HFFc6 (cell line): ENCODE data around the gene GUF1. TPM values are rescaled to one million over a fixed set of nuclear protein-coding genes. Genes with fewer than 3 reads are reported as not detected.
"Not testable (repeated sequence)": the region's sequence is repeated elsewhere in the genome, so short reads cannot be mapped to it uniquely, and the experiment has no call there.

Source experiments
- DNase-seq: peaks from one replicate; pipeline ENCODE4 v3.0.0-alpha.2; 2018
- H3K27ac Mint-ChIP-seq: 2 replicates; pipeline ENCODE4 v1.8.0; 2020; ENCODE audit warnings: mild to moderate bottlenecking, mixed read lengths
- H3K27me3 Mint-ChIP-seq: 2 replicates; pipeline ENCODE4 v1.8.0; 2021; ENCODE audit warnings: mild to moderate bottlenecking, moderate library complexity, mixed read lengths; ENCODE audit not compliant: insufficient read depth
- H3K36me3 Mint-ChIP-seq: 2 replicates; pipeline ENCODE4 v1.8.0; 2021; ENCODE audit warnings: low read depth, mixed read lengths
- H3K4me1 Mint-ChIP-seq: 2 replicates; pipeline ENCODE4 v1.8.0; 2020; ENCODE audit warnings: low read depth, mixed read lengths
- H3K4me3 Mint-ChIP-seq: 2 replicates; pipeline ENCODE4 v1.8.0; 2020; ENCODE audit warnings: mild to moderate bottlenecking, moderate library complexity, mixed read lengths
- H3K9me3 Mint-ChIP-seq: 2 replicates; pipeline ENCODE4 v1.8.0; 2020; ENCODE audit warnings: mild to moderate bottlenecking, mixed read lengths
- total RNA-seq, 6 experiments: library from RNA; stranded (reverse); fragmentation: NEBNext Ultra II Directional; extraction: Animal tissue kit (Norgen Biotek cat#: 25700); gene quantifications; 2 replicates in 1 of 6; 3 replicates in 5 of 6; pipeline ENCODE4 v1.2.3, GENCODE V29; 2021
- TF ChIP-seq, protein P1 (sequence below): fragments of 200-600 bp; sonication (generic); IDR thresholded peaks from 2 replicates; pipeline ENCODE4 v1.5.0; 2021; ENCODE audit warnings: antibody characterized with exemption, mild to moderate bottlenecking

Gene GUF1
- total RNA-seq, 6 experiments from 2014 or later, result 17.6 to 24.9 (median 22.3) TPM

DNA sequence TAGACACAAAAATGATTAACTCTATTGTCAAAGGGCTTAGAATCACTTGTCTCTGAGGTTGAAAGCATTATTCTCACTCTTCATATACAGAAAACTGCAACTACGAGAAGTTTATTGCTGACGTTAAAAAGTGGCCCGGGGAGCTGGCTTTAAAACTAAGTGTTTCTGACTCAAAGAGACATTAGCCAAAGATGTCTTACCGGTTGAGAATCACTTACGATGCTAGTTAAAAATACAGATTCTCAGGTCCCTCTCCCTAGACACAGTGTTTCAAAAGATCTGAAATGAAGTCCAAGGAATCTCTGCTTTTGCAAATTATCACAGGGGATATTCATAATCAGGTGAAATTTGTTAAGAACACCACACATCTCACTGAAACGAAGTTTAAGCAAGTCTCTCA lies 46.9 kb downstream of the GUF1 start:
- Mint-ChIP-seq H3K27ac (peak overlapping the region; percentile 85), H3K27me3 (no peaks in the 10 kb centered on the region; the same call in 1 of the 2 replicates), H3K4me1 (peaks cover 21% of the 10 kb centered on the region), H3K4me3 (peak overlapping the region; percentile 99), H3K36me3 (no peaks in the 10 kb centered on the region), H3K9me3 (no peaks in the 10 kb centered on the region)
- TF ChIP-seq, protein P1, sequence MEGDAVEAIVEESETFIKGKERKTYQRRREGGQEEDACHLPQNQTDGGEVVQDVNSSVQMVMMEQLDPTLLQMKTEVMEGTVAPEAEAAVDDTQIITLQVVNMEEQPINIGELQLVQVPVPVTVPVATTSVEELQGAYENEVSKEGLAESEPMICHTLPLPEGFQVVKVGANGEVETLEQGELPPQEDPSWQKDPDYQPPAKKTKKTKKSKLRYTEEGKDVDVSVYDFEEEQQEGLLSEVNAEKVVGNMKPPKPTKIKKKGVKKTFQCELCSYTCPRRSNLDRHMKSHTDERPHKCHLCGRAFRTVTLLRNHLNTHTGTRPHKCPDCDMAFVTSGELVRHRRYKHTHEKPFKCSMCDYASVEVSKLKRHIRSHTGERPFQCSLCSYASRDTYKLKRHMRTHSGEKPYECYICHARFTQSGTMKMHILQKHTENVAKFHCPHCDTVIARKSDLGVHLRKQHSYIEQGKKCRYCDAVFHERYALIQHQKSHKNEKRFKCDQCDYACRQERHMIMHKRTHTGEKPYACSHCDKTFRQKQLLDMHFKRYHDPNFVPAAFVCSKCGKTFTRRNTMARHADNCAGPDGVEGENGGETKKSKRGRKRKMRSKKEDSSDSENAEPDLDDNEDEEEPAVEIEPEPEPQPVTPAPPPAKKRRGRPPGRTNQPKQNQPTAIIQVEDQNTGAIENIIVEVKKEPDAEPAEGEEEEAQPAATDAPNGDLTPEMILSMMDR, result no peak
- DNase-seq, result no peak

DNA sequence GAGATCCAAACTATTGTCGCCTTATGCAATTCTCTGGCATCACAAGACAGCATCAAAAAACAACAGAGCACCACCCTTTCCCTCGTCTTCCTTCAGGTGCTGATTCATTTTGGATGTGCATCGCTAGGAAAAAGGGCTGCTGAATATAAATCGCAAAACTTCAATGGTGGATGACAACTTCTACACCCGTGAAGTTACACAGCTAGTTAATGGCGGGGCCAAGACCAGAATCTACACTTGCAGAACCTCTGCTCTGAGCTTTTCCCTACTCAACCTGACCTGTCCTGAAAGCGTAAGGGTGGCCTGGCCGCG lies 47.5 kb downstream of the GUF1 start:
- TF ChIP-seq, protein P1, result no peak
- H3K4me1 Mint-ChIP-seq, result peaks cover 18% of the 10 kb centered on the region
- H3K4me3 Mint-ChIP-seq, result peak overlapping the region; percentile 99
- no peaks in the 10 kb centered on the region for H3K36me3 Mint-ChIP-seq
- DNase-seq, result no peak
- no peaks in the 10 kb centered on the region; the same call in 1 of the 2 replicates for H3K27me3 Mint-ChIP-seq
- no peaks in the 10 kb centered on the region for H3K9me3 Mint-ChIP-seq
- H3K27ac Mint-ChIP-seq, result peak overlapping the region; percentile 85

DNA sequence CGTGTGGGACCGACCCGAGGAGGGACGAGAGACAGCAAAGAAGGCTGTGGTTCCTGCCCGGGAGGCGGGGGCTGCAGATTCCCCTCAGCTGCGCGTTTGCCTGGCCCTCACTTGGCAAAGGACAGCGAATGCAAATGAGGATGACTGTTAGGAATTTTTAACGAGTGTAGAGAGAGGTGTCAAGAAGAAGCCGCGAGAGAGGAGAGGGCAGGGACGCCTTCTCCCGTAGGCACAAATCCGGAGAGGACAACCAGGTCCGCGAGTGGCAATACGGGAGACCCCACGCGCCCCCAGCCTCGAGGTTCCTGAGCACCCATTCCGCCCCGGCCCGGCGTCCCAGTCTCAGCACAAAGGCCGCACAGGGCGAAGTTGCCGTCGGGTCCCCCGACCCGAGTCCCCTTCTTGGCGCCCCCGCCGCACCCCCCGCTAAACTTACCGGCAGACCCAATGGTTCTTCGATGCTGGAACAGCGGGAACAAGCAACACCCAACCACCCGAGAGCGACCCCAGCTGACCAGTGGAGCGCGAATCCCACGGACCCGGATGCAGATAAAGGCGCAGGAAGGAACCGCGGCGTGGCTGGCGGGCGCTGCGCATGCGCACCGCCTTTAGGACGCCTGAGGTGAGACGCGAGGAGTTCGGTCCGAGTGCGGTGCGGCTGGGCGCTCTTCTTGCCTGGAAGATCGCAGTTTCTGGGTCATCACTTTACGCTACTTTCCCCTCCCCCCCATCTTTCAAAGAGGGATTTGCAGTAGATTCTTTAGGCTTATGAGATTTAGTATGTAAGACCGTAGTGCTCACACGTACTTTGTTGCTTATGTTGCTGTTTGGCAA lies 48.0 kb downstream of the GUF1 start, which contains the start of gene GNPDA2:
Gene GNPDA2, minus strand, starts transcription at position 519 of the 834 bp plus-strand sequence. CDS start 4,349 bp downstream, outside the sequence.
- H3K4me1 Mint-ChIP-seq, result peaks cover 18% of the 10 kb centered on the region
- H3K9me3 Mint-ChIP-seq, result no peaks in the 10 kb centered on the region
- no peaks in the 10 kb centered on the region for H3K36me3 Mint-ChIP-seq
- TF ChIP-seq, protein P1, result peak; percentile 52; the same call in 1 of the 2 replicates
- H3K27me3 Mint-ChIP-seq, result no peaks in the 10 kb centered on the region; the same call in 1 of the 2 replicates
- peak; percentile 85 for DNase-seq
- peak within 1 kb of the TSS; percentile 99 for H3K4me3 Mint-ChIP-seq
- peak within 1 kb of the TSS; percentile 85 for H3K27ac Mint-ChIP-seq

DNA sequence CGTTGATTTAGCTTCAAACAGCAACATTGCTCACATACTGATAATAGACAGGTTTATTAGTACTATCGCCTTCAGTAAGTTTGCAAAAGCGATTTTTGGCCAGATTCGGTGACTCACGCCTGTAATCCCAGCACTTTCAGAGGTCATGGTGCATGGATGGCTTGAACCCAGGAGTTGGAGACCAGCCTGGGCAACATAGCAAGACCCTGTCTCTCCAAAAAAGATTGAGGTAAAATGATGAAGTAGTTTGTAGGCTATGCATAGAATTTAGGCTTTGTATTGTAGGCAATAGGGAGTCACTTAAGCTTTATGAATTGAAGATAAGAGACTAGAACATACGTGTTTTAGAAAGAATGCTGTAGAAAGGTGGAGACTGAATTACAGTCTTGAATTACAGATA lies 49.3 kb downstream of the GUF1 start:
- H3K4me1 Mint-ChIP-seq, result peaks cover 18% of the 10 kb centered on the region
- H3K36me3 Mint-ChIP-seq, result no peaks in the 10 kb centered on the region
- no peak overlapping the region for H3K4me3 Mint-ChIP-seq
- H3K27me3 Mint-ChIP-seq, result no peaks in the 10 kb centered on the region; the same call in 1 of the 2 replicates
- TF ChIP-seq, protein P1, result no peak
- DNase-seq, result no peak
- H3K9me3 Mint-ChIP-seq, result no peaks in the 10 kb centered on the region
- H3K27ac Mint-ChIP-seq, result no peak overlapping the region

DNA sequence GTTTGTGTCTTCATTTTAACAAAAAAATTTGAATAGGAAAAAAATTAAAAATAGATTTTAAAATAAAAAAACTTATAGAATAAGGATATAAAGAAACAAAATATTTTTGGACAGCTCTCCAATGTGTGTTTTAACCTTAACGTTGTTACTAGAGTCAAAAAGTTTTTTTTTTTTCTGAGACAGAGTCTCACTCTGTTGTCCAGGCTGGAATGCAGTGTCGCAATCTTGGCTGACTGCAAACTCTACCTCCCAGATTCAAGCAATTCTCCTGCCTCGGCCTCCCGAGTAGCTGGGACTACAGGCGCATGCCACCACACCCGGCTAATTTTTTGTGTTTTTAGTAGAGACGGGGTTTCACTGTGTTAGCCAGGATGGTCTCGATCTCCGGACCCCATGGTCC lies 50.5 kb downstream of the GUF1 start:
- peaks cover 18% of the 10 kb centered on the region for H3K4me1 Mint-ChIP-seq
- not testable (repeated sequence) for H3K36me3 Mint-ChIP-seq, DNase-seq, H3K27me3 Mint-ChIP-seq, H3K9me3 Mint-ChIP-seq, H3K27ac Mint-ChIP-seq, H3K4me3 Mint-ChIP-seq

DNA sequence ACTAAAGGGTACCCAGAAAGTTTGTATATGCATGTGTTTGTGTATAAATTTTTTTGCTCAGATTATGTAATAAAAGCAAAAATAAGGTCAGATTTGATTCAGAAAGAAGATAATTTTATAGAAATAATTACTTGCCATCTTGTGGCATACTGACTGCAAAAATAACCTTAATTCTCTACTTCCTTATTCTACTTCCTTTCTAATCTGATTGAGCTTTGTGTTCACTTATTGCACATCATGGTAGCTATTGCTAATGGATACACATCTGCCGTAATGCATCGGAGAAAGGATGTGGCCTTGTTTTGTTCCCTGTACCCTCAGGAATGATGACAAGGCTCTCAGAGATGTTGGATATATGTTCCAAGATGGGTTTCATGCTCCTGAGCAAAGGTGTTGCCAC lies 58.7 kb downstream of the GUF1 start:
- no peak for DNase-seq
- H3K27me3 Mint-ChIP-seq, result no peaks in the 10 kb centered on the region; the same call in 1 of the 2 replicates
- H3K27ac Mint-ChIP-seq, result no peak overlapping the region
- TF ChIP-seq, protein P1, result no peak
- H3K36me3 Mint-ChIP-seq, result no peaks in the 10 kb centered on the region
- H3K9me3 Mint-ChIP-seq, result no peaks in the 10 kb centered on the region
- H3K4me3 Mint-ChIP-seq, result no peak overlapping the region
- no peaks in the 10 kb centered on the region for H3K4me1 Mint-ChIP-seq
